ENCODE measurements around the gene STMND1. TPM values are rescaled to one million over a fixed set of nuclear protein-coding genes. Genes with fewer than 3 reads are reported as not detected.

Gene STMND1
- total and polyA plus RNA-seq, 4 donors, result 0.05 TPM; not detected in 3

- no peak for TF ChIP-seq RAD21 (IDR thresholded peaks at IDR 0.05)
- Histone ChIP-seq H3K4me3 (ENCODE audit: low read depth in 1 of 3, low read length in 3 of 3) (no peak overlapping the region), H3K4me1 (ENCODE audit: control insufficient read depth in 4 of 4, insufficient read depth in 4 of 4, low read length in 3 of 4) (no peaks in the 10 kb centered on the region), H3K27me3 (ENCODE audit: control insufficient read depth in 4 of 4, insufficient read depth in 4 of 4, low read length in 3 of 4) (no peaks in the 10 kb centered on the region), H3K9me3 (ENCODE audit: control insufficient read depth in 4 of 4, low read length in 3 of 4) (no peaks in the 10 kb centered on the region), H3K9ac (ENCODE audit: low read depth in 1 of 2, low read length in 2 of 2) (no peak overlapping the region), H3K27ac (ENCODE audit: low read depth in 1 of 2, low read length in 2 of 2) (no peak overlapping the region), H3K36me3 (ENCODE audit: control insufficient read depth in 4 of 4, insufficient read depth in 3 of 4, low read depth in 1 of 4, low read length in 3 of 4) (no peaks in the 10 kb centered on the region)
- no peak for DNase-seq (ENCODE audit: low spot score)
- 89% methylated on average over 6 of the region's 6 CpGs for WGBS
Measured at GRCh38 chr6:17169291-17169690, 67.4 kb downstream of the STMND1 start.

- H3K36me3 ChIP-seq (ENCODE audit: control insufficient read depth in 4 of 4, insufficient read depth in 3 of 4, low read depth in 1 of 4, low read length in 3 of 4), result no peaks in the 10 kb centered on the region
- H3K27me3 ChIP-seq (ENCODE audit: control insufficient read depth in 4 of 4, insufficient read depth in 4 of 4, low read length in 3 of 4), result no peaks in the 10 kb centered on the region
- H3K9ac ChIP-seq (ENCODE audit: low read depth in 1 of 2, low read length in 2 of 2), result no peak overlapping the region
- TF ChIP-seq YY1 (IDR thresholded peaks at IDR 0.05) (no peak), NR2F2 (IDR thresholded peaks at IDR 0.05) (no peak), RAD21 (IDR thresholded peaks at IDR 0.05) (no peak), FOXA2 (IDR thresholded peaks at IDR 0.05) (no peak), RXRA (IDR thresholded peaks at IDR 0.05) (no peak), REST (IDR thresholded peaks at IDR 0.05) (no peak), HNF4A (conservative IDR thresholded peaks at IDR 0.05) (no peak), ATF3 (IDR thresholded peaks at IDR 0.05) (no peak), TAF1 (conservative IDR thresholded peaks at IDR 0.05) (no peak), MAX (IDR thresholded peaks at IDR 0.05) (no peak), SP1 (IDR thresholded peaks at IDR 0.05) (no peak), GABPA (IDR thresholded peaks at IDR 0.05 in 1 of 2, conservative IDR thresholded peaks at IDR 0.05 in 1 of 2) (no peak), JUND (IDR thresholded peaks at IDR 0.05) (no peak), EGR1 (IDR thresholded peaks at IDR 0.05; ENCODE audit: low read depth in 2 of 2) (no peak), HNF4G (IDR thresholded peaks at IDR 0.05) (no peak), CTCF (IDR thresholded peaks at IDR 0.05; ENCODE audit: low read depth, low read length, missing input control) (no peak), ZBTB33 (IDR thresholded peaks at IDR 0.05) (no peak), FOXA1 (IDR thresholded peaks at IDR 0.05) (no peak)
- H3K9me3 ChIP-seq (ENCODE audit: control insufficient read depth in 4 of 4, low read length in 3 of 4), result no peaks in the 10 kb centered on the region
- no peak overlapping the region for H3K27ac ChIP-seq (ENCODE audit: low read depth in 1 of 2, low read length in 2 of 2)
- 89% methylated on average over 6 of the region's 6 CpGs for WGBS
- H3K4me1 ChIP-seq (ENCODE audit: control insufficient read depth in 4 of 4, insufficient read depth in 4 of 4, low read length in 3 of 4), result no peaks in the 10 kb centered on the region
- no peak overlapping the region for H3K4me3 ChIP-seq (ENCODE audit: low read depth in 1 of 3, low read length in 3 of 3)
- no peak for DNase-seq (ENCODE audit: low spot score)
Measured at GRCh38 chr6:17169711-17170110, 67.9 kb downstream of the STMND1 start.
